Thoracic aorta (tissue), 2 donors: ENCODE measurements around the gene CLEC10A. TPM values are rescaled to one million over a fixed set of nuclear protein-coding genes. Genes with fewer than 3 reads are reported as not detected.

ENCODE experiments used
- ATAC-seq: fragments of 150-250 bp; one replicate; pipeline ENCODE4 v1.8.0; 2017; ENCODE audit warnings: low read depth; ENCODE audit not compliant: insufficient number of reproducible peaks, low FRiP score
- DNase-seq: peaks from one replicate; pipeline ENCODE4 v3.0.0-alpha.2; 2020; ENCODE audit warnings: low spot score
- H3K27ac ChIP-seq, 2 donors: fragments of 200-600 bp; sonication (generic); 1 replicate in 1 of 2; 2 replicates in 1 of 2; pipeline ENCODE4 v1.5.1; 2016; ENCODE audit warnings: mild to moderate bottlenecking in 2 of 2, moderate library complexity in 2 of 2
- H3K27me3 ChIP-seq: fragments of 200-600 bp; sonication (generic); replicated peaks from 2 replicates; pipeline ENCODE4 v1.6.0; 2016; ENCODE audit warnings: mild to moderate bottlenecking; ENCODE audit not compliant: insufficient read depth
- H3K36me3 ChIP-seq: fragments of 200-600 bp; sonication (generic); one replicate; pipeline ENCODE4 v1.5.1; 2016
- H3K4me1 ChIP-seq, 2 donors: fragments of 200-600 bp; sonication (generic); 1 replicate in 1 of 2; 2 replicates in 1 of 2; pipeline versions ENCODE4 v1.5.1 to v1.6.0; 2016; ENCODE audit warnings: low read depth in 2 of 2, mild to moderate bottlenecking in 1 of 2; ENCODE audit not compliant: control insufficient read depth in 1 of 2
- H3K4me3 ChIP-seq: fragments of 200-600 bp; sonication (generic); 2 replicates; pipeline ENCODE4 v1.5.1; 2016; ENCODE audit warnings: mild to moderate bottlenecking
- H3K9me3 ChIP-seq: fragments of 200-600 bp; sonication (generic); 2 replicates; pipeline ENCODE4 v1.5.1; 2016
- CTCF ChIP-seq: fragments of 200-600 bp; sonication (generic); IDR thresholded peaks from one replicate; pipeline ENCODE4 v1.5.1; 2019; ENCODE audit warnings: antibody characterized with exemption
- total RNA-seq, 2 donors: library from RNA; depleted of rRNA; stranded (reverse); fragments of >200 nt; gene quantifications; one replicate each; pipeline versions ENCODE4 v1.1.0 to v1.2.3, GENCODE V29; 2016

The CLEC10A gene
- total RNA-seq, 2 donors from 2014 or later: 3.2 to 5.8 TPM

DNA sequence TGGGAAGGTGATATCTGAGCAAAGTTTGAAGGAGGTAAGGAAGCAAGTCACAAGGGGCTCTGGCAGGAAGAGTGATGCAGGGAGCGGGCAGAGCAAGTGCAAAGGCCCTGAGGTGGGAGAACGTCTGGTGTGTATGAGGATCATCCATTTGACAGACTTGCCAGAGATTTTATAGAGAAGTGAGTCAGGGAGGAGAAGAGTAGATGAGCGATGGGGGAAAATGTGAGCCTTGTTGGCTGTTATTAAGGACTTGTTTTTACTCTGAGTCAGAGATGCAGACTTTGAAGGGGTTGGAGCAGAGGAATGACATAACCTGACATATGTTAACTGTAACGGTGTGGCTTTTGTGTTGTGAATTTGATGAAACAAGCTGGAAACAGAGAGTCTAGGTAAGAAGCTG lies 3.5 kb upstream of the CLEC10A start:
- Histone ChIP-seq H3K27me3 (no peaks in the 10 kb centered on the region), H3K27ac (no peak overlapping the region), H3K4me3 (no peak overlapping the region), H3K4me1 (no peaks in the 10 kb centered on the region), H3K9me3 (no peaks in the 10 kb centered on the region), H3K36me3 (no peaks in the 10 kb centered on the region)
- ATAC-seq (no peak), DNase-seq (no peak)
- TF ChIP-seq CTCF: no peak

DNA sequence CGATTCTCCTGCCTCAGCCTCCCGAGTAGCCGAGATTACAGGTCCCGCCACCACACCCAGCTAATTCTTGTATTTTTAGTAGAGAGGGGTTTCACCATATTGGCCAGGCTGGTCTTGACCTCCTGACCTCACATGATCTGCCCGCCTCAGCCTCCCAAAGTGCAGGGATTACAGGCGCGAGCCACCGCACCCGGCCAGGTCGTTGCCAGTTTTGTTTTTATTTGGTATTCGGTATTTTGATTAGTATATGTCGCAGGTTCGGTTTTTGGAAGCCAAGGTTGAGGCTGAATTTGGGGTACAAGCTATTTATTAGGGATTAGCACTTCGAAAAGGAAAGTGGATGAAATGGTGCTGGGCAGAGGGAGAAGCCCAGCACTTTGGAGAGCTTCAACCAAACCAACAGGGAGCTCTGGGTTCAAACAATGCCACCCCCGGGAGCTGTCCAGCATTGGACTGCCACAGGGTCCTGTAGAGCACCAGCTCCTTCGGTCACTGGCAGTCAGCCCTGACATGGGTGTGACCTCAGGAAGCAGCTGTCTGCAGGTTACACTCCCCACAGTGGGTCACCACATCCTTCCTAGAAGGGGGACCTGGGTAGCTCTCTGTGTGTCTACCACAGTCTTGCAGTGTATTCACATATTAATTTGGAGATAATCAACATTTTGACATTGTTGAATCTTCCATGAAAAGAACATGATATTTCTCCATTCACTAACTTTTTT lies 1.5 kb upstream of the CLEC10A start:
- Histone ChIP-seq H3K9me3 (no peaks in the 10 kb centered on the region), H3K36me3 (no peaks in the 10 kb centered on the region), H3K27ac (no peak overlapping the region), H3K4me1 (no peaks in the 10 kb centered on the region), H3K4me3 (no peak overlapping the region), H3K27me3 (no peaks in the 10 kb centered on the region)
- no peak for DNase-seq
- TF ChIP-seq CTCF: no peak
- no peak for ATAC-seq

DNA sequence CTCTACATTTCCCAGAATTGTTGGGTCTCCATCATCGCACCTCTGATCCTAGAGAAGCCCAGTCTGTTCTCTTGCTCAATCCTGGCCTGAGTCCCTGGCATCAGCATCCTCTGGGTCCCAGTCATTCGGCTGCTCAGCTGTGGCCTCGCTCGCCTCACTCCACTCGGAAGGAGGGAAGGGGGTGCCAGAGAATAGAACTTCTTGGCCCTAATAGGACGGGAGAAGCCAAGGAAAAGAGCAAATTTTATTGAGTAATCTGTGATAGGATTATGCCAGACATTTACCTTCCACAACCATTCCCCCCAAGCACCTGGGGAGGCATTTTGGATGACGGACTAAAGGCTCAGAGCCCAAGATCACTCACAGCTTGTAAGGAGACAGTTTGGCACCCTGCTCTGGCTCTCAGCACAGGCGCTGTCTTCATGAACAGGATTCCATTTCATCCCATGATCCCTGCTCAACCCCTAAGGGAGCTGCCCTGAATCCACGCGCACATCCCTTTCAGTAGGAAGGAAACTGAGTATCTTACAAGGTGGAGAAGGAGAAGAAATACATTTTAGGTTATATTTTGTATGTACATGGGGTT lies 498 bp upstream of the CLEC10A start:
- TF ChIP-seq CTCF: no peak
- no peak for DNase-seq
- no peak overlapping the region for H3K27ac ChIP-seq
- H3K36me3 ChIP-seq: no peaks in the 10 kb centered on the region
- H3K27me3 ChIP-seq: no peaks in the 10 kb centered on the region
- no peak overlapping the region for H3K4me3 ChIP-seq
- no peaks in the 10 kb centered on the region for H3K4me1 ChIP-seq
- no peaks in the 10 kb centered on the region for H3K9me3 ChIP-seq
- ATAC-seq: no peak

DNA sequence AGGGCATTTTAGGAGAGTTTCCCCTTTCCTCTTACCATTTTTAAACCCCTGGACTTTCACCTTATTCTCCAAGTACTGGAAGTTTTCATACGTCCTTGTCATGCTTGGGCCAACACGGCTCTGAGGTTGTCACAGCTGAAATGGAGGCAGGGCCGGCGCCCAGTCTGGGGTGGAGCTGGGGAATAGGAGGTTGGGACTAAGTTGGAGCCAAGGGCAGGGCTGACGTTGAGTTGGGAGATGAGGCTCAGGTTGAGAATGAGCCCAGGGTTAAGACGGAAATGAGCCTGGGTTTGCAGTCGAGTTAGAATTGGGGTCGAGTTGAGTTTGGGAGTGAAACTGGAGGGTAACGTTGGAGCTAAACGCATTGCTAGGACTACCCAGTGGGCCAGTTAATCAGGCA lies 1.3 kb downstream of the CLEC10A start:
- Histone ChIP-seq H3K4me1 (no peaks in the 10 kb centered on the region), H3K27me3 (no peaks in the 10 kb centered on the region), H3K27ac (no peak overlapping the region), H3K9me3 (no peaks in the 10 kb centered on the region), H3K36me3 (no peaks in the 10 kb centered on the region), H3K4me3 (no peak overlapping the region)
- no peak for ATAC-seq
- no peak for TF ChIP-seq CTCF
- no peak for DNase-seq

DNA sequence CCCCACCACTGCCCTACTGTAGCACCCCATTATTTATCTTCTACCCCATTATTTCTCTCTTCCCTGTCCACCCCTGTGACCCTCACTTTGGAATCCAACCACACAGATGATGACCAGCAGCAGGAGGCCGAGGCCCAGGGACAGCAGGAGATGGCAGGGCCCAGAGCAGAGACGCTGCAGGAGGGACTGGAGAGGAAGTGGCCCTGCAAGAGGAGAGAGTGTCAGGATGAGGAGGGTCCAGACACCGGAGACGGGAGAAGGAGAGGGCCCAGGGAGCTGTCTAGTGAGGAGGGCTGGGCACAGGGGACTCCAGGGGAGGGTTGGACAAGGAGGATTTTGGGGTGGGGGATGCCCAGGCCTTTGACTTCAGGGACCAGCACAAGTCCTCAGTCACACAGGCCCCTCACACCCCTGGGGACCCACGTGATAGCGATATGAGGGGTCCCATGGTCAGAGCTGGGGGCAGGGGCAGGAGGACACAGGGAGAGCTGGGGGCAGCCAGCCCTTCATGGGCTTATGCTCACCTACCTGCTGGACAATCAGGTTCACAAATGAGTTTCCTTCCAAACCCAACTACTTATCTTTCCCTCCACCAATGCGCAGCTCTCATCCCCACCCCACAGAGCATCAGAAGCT lies 2.0 kb downstream of the CLEC10A start:
- no peaks in the 10 kb centered on the region for H3K36me3 ChIP-seq
- H3K4me1 ChIP-seq: no peaks in the 10 kb centered on the region
- no peak for DNase-seq
- no peak for TF ChIP-seq CTCF
- no peaks in the 10 kb centered on the region for H3K9me3 ChIP-seq
- no peak for ATAC-seq
- H3K27ac ChIP-seq: no peak overlapping the region
- no peak overlapping the region for H3K4me3 ChIP-seq
- H3K27me3 ChIP-seq: no peaks in the 10 kb centered on the region
